Activated T-cell treated with anti-CD3 and anti-CD28 coated beads, Interleukin-2, amount 50 U/mL, for 4 hours (primary cell): ENCODE results near the gene C22orf23. TPM values are rescaled to one million over a fixed set of nuclear protein-coding genes. Genes with fewer than 3 reads are reported as not detected.
A peak's percentile ranks its signal among the peaks of the same experiment; 100 is the strongest.

Experiments used
- ATAC-seq, 2 donors: fragments of 200-7000 bp; cut with Tn5 transposase; one replicate each; pipeline ENCODE4 v1.10.0; 2021
- DNase-seq: peaks from one replicate; pipeline ENCODE4 v3.0.0-alpha.2; 2020
- H3K27me3 Mint-ChIP-seq: one replicate; pipeline ENCODE4 v1.8.0; 2021; ENCODE audit warnings: low read depth, mixed read lengths
- H3K36me3 Mint-ChIP-seq: one replicate; pipeline ENCODE4 v1.8.0; 2022; ENCODE audit warnings: mixed read lengths; ENCODE audit not compliant: insufficient read depth
- H3K4me1 Mint-ChIP-seq: one replicate; pipeline ENCODE4 v1.8.0; 2021; ENCODE audit warnings: low read depth, mixed read lengths
- H3K4me3 Mint-ChIP-seq: one replicate; pipeline ENCODE4 v1.8.0; 2021; ENCODE audit warnings: mild to moderate bottlenecking, moderate library complexity, mixed read lengths
- H3K9me3 Mint-ChIP-seq: one replicate; pipeline ENCODE4 v1.8.0; 2021; ENCODE audit warnings: mixed read lengths
- total RNA-seq, 3 donors: library from RNA; stranded (reverse); gene quantifications; one replicate each; pipeline ENCODE4 v1.2.1, GENCODE V29; 2021

The C22orf23 gene
- total RNA-seq: under 1 TPM in 1 of 3 donors, not detected in 2; 0.46 TPM

DNA sequence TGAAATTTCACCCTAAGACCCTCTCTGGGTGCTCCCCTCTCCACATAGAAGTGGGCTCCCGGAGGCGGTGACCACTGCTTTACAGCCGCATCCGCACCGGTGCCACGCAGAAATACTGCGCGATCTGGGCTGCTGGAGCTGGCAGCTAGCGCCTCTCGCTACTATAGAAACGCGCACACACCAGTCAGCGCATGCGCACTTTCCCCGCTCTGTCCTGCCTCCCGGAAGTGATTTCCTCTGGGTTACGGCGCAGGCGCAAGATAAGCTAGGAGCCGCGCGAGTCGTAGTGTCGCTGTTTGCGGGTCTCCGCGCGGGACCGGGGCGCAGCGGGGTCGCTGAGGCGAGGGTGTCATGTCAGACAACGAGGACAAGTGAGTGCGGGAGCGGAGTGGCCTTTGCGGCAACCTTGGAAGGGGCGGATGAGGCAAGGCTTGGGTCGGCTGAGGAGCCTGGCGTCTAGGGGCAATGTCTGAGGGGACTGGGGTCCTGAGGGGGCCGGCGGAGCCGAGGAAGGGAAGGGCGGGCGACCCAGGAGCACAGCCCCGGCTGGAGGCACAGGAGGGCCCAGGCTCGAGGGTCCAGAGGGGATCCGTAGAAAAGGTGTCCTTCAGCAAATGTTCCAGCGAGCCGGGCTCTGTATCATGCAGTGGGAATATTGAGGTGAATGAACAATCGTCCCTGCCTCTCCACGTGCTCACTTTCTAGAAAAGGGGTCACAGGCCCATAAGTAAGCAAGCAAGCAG lies at the start of gene C22orf23, which contains the start of gene POLR2F:
Gene C22orf23 (minus strand): TSS at position 165 of the 743 bp plus-strand sequence. CDS start 452 bp downstream, outside the sequence.
Gene POLR2F (plus strand): TSS at position 263 of the 743 bp plus-strand sequence. CDS start 89 bp downstream, at position 352.
- Mint-ChIP-seq H3K4me1 (peaks cover 32% of the 10 kb centered on the region), H3K4me3 (peak within 1 kb of the TSS; percentile 94), H3K27me3 (peaks cover 13% of the 10 kb centered on the region), H3K9me3 (no peaks in the 10 kb centered on the region), H3K36me3 (peaks cover 22% of the 10 kb centered on the region)
- ATAC-seq (peak; percentile 97), DNase-seq (peak; percentile 95)

DNA sequence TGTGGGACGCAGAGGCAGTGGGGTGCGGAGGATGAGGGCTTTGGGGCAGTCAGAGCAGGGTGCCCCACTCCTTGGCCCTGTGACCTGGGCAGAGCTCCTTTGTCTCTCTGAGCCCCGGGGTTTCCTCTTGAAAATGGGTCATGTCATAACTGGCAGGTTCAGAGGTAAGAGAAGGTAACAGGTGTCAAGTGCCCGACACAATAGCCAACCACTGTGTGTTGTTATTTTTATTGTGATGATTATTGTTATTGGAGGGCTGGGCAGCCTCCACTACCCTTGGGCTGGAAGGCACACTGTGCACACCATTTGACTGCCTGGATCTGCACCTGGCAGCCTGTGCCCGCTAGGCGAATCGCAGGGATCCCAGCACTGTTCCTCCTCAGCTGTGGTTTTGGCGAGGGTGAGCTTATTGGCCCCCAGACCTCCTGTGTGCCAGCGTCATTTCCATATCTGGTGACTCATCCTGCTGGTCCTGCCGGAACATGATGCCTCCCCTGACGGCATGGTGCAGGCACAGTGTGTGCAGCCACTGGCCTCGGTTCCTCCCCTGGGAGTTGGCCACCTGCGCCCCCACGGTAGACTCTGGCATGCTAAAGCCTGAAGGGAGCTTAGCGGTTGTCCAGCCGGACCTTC lies 46.4 kb upstream of the C22orf23 start:
- DNase-seq: no peak
- no peak overlapping the region for H3K4me3 Mint-ChIP-seq

GRCh38 chr22:37999236-37999635 lies 45.8 kb upstream of the C22orf23 start:
- H3K4me3 Mint-ChIP-seq: no peak overlapping the region
- H3K36me3 Mint-ChIP-seq: peaks cover 3% of the 10 kb centered on the region
- DNase-seq: no peak
- ATAC-seq: no peak
- H3K27me3 Mint-ChIP-seq: no peaks in the 10 kb centered on the region
- peaks cover 17% of the 10 kb centered on the region for H3K4me1 Mint-ChIP-seq
- H3K9me3 Mint-ChIP-seq: no peaks in the 10 kb centered on the region

More for the DNA sequence above, 46.4 kb upstream of the C22orf23 start:
- no peaks in the 10 kb centered on the region for H3K9me3 Mint-ChIP-seq
- H3K36me3 Mint-ChIP-seq: peaks cover 3% of the 10 kb centered on the region
- ATAC-seq: no peak
- no peaks in the 10 kb centered on the region for H3K27me3 Mint-ChIP-seq
- peaks cover 17% of the 10 kb centered on the region for H3K4me1 Mint-ChIP-seq

- ATAC-seq (no peak), DNase-seq (no peak)
- H3K27me3 Mint-ChIP-seq: no peaks in the 10 kb centered on the region
- H3K4me3 Mint-ChIP-seq: no peak overlapping the region
- peaks cover 17% of the 10 kb centered on the region for H3K4me1 Mint-ChIP-seq
- H3K9me3 Mint-ChIP-seq: no peaks in the 10 kb centered on the region
- H3K36me3 Mint-ChIP-seq: peaks cover 3% of the 10 kb centered on the region
Observed at GRCh38 chr22:37998543-37998942, 45.1 kb upstream of the C22orf23 start.

DNA sequence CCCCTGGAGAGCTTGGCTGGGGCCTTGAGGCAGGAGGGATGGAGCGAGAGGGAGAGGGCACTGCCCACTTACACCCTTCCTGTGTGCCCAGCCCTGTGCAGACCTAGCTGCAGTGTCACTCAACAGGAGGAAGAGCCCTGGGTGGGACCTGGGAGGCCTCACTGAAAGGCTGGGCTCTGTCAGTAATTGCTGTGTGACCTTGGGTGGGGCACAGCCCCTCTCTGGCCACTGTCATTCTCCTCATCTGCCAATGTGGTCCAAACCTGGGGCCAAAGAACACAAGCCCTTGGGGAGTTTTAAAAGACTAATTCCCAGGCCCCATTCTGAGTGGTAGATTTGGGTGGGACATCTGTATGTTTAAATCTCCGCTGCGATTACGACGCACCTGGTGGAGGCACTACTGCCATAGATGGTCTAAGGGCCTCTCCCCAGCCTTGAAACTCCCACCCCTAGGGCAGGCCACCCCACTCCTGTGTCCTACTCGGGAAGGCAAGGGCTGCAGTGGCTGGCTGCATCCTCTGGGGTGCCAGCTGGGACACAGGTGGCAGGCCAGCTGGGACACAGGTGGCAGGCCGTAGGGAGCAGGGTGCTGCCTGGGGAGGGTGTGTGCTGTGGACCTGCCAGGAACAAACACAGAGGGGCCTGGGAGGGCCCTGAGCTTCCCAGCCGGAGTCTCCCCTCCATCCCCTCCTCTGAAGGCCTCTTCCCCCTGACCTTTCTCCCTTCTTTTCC lies 43.3 kb upstream of the C22orf23 start:
- H3K4me3 Mint-ChIP-seq: no peak overlapping the region
- H3K4me1 Mint-ChIP-seq: peaks cover 18% of the 10 kb centered on the region
- DNase-seq: no peak
- H3K9me3 Mint-ChIP-seq: no peaks in the 10 kb centered on the region
- ATAC-seq: no peak
- H3K27me3 Mint-ChIP-seq: no peaks in the 10 kb centered on the region
- peaks cover 3% of the 10 kb centered on the region for H3K36me3 Mint-ChIP-seq

DNA sequence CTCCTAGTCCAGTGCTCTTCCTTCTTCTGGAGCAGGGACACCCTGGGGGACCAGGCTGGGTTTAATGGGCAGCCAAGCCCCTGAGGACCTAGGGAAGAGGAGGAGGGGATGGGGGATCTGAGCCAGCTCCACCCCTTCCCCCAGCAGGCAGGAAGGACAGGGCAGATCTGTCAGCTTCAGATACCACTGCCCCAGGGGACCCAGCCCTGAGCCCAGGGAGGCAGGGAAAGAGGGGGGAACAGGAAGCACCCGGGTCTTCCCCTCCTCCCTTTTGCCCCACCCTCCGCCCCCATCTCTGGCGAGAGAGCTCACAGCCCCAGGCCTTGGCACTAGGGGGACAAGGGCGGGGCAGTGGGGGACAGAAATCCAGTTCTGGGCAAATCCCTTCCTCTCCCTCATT lies 42.7 kb upstream of the C22orf23 start:
- DNase-seq (no peak), ATAC-seq (no peak)
- peaks cover 3% of the 10 kb centered on the region for H3K36me3 Mint-ChIP-seq
- H3K27me3 Mint-ChIP-seq: no peaks in the 10 kb centered on the region
- no peak overlapping the region for H3K4me3 Mint-ChIP-seq
- H3K4me1 Mint-ChIP-seq: peaks cover 18% of the 10 kb centered on the region
- no peaks in the 10 kb centered on the region for H3K9me3 Mint-ChIP-seq

DNA sequence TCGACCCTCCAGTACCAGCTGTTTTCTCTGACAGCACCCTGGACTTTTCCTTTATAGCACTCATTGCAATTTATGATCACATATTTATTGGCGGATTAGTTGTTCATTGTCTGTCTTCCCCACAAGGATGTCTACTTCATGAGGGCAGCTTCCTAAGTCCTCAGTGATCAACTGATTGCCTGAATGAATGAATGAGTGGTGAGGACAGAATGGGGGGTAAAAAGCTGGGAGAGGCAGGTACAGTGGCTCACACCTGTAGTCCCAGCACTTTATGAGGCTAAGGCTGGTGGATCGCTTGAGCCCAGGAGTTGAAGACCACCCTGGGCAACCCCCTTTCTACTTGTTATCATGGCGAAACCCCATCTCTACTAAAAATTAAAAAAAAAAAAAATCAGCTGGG lies 42.1 kb upstream of the C22orf23 start:
- Mint-ChIP-seq H3K4me3 (no peak overlapping the region), H3K9me3 (no peaks in the 10 kb centered on the region), H3K27me3 (no peaks in the 10 kb centered on the region), H3K4me1 (peaks cover 18% of the 10 kb centered on the region), H3K36me3 (peaks cover 3% of the 10 kb centered on the region)
- ATAC-seq (no peak), DNase-seq (no peak)

DNA sequence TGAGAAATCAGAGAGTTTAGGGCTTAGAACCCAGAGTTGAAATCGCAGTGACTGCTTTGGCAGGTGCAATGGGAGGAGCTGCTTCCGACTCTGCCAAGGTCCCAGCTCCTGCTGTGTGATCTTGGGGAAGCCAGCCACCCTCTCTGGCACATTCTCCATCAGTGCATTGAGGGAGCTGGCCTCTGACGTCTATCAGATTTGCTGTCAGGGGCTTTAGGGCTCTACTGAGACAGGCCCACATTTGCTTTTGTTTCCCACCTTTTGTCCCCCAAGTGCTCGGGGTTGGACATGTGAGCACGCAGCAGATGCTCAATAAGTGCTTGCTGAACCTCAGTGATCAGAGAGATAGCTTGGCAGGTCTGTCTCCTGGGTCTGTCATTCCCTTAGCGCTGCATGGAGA lies 41.6 kb upstream of the C22orf23 start:
- Mint-ChIP-seq H3K36me3 (peaks cover 3% of the 10 kb centered on the region), H3K4me1 (peaks cover 18% of the 10 kb centered on the region)
- no peak for ATAC-seq

GRCh38 chr22:37994049-37994448 lies 40.6 kb upstream of the C22orf23 start:
- H3K4me1 Mint-ChIP-seq: peaks cover 18% of the 10 kb centered on the region
- no peak for ATAC-seq
- no peaks in the 10 kb centered on the region for H3K27me3 Mint-ChIP-seq
- H3K36me3 Mint-ChIP-seq: peaks cover 3% of the 10 kb centered on the region
- H3K9me3 Mint-ChIP-seq: no peaks in the 10 kb centered on the region
- no peak for DNase-seq
- H3K4me3 Mint-ChIP-seq: no peak overlapping the region

More for the DNA sequence above, 41.6 kb upstream of the C22orf23 start:
- Mint-ChIP-seq H3K9me3 (no peaks in the 10 kb centered on the region), H3K27me3 (no peaks in the 10 kb centered on the region), H3K4me3 (no peak overlapping the region)
- DNase-seq: no peak

- Mint-ChIP-seq H3K4me1 (peaks cover 14% of the 10 kb centered on the region), H3K27me3 (no peaks in the 10 kb centered on the region), H3K4me3 (no peak overlapping the region), H3K36me3 (no peaks in the 10 kb centered on the region), H3K9me3 (no peaks in the 10 kb centered on the region)
- ATAC-seq (no peak), DNase-seq (no peak)
Observed at GRCh38 chr22:37991731-37992442, 38.5 kb upstream of the C22orf23 start.

GRCh38 chr22:37990862-37991261 lies 37.5 kb upstream of the C22orf23 start:
- Mint-ChIP-seq H3K4me1 (peaks cover 7% of the 10 kb centered on the region), H3K36me3 (no peaks in the 10 kb centered on the region), H3K27me3 (no peaks in the 10 kb centered on the region), H3K9me3 (no peaks in the 10 kb centered on the region), H3K4me3 (no peak overlapping the region)
- ATAC-seq (no peak), DNase-seq (no peak)

- Mint-ChIP-seq H3K4me1 (peaks cover 3% of the 10 kb centered on the region), H3K27me3 (no peaks in the 10 kb centered on the region), H3K36me3 (no peaks in the 10 kb centered on the region), H3K9me3 (no peaks in the 10 kb centered on the region), H3K4me3 (no peak overlapping the region)
- no peak for ATAC-seq
- DNase-seq: no peak
Observed at GRCh38 chr22:37990301-37990700, 36.9 kb upstream of the C22orf23 start.

DNA sequence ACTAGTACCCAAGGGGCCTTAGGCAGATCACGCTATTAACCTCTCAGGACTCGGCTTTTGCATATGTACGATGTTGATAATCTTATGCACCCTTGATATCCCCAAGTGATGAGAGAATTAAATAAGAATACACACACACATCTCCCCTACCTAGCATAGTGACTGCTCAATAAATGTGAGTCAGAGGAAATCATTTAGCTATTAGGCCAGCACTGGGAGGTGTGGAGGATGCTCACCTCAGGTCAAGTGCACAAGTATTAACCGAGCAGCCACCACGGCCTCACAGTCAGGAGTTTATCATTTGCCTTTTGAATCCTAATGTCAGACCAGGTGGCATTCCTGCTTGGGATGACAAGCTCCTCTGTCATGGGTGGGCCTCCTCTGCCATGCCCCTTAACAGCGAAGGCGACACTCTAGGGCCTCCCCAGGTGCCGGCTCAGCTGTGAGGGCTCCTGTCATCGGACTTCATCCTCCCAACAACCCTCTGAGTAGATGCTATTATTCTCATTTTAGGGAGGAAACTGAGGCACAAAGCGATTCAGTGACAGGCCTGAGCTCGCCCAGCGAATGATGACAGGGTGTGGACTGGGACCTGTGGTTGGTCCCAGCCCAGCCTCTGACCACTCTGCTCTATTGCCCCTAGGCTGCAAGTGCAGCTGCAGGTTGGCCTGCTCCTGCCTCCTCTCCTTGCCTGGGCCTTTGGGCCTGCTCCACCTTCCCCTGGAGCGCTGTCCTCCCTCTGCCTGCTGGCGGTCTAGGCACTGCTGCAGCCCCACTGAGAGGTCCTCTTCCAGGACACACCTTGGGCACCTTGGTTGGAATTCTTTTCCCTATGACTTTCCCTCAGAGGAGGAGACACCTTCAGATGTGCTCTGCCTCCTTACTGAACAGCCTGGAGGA lies 36.0 kb upstream of the C22orf23 start:
- no peak for DNase-seq
- no peaks in the 10 kb centered on the region for H3K9me3 Mint-ChIP-seq
- no peaks in the 10 kb centered on the region for H3K27me3 Mint-ChIP-seq
- no peak for ATAC-seq
- H3K36me3 Mint-ChIP-seq: no peaks in the 10 kb centered on the region
- H3K4me1 Mint-ChIP-seq: peaks cover 2% of the 10 kb centered on the region
- H3K4me3 Mint-ChIP-seq: no peak overlapping the region
